GM21786 (cell line): Measurements from ENCODE around the gene LGALS4.
A peak's percentile ranks its signal among the peaks of the same experiment; 100 is the strongest.
"Not testable (repeated sequence)": the region's sequence is repeated elsewhere in the genome, so short reads cannot be mapped to it uniquely, and the experiment has no call there.

ENCODE experiments used
- ATAC-seq: cut with Tn5 transposase; IDR thresholded peaks from one replicate; pipeline ENCODE4 v1.9.1; 2021; ENCODE audit not compliant: unreplicated experiment

The LGALS4 gene, protein sequence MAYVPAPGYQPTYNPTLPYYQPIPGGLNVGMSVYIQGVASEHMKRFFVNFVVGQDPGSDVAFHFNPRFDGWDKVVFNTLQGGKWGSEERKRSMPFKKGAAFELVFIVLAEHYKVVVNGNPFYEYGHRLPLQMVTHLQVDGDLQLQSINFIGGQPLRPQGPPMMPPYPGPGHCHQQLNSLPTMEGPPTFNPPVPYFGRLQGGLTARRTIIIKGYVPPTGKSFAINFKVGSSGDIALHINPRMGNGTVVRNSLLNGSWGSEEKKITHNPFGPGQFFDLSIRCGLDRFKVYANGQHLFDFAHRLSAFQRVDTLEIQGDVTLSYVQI

DNA sequence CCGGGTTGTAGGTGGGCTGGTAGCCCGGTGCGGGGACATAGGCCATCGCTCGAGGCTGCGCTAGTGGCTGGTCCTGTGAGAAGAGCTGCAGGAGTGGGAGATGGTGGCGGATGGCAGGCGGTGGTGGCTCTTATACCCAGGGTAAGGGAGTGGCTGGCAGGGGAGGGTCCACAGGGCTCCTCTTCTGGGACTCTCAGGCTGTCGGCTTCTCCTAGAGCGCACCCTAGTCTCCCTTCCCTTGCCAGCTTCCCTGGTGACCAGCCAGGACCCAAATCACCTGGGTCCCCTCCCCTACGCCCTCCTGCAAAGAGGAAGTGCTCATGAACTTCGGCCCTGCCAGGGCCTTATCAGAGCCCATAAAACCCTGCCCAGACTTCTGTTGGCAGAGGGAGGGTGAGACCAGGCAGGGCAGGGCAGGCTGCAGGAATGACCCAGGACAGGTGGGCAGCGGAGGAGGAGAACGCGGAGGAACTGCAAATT is at the start of gene LGALS4:
Gene LGALS4 (minus strand): TSS at position 105 of the 480 bp plus-strand sequence. CDS start 59 bp downstream, at position 46.
- ATAC-seq = no peak

DNA sequence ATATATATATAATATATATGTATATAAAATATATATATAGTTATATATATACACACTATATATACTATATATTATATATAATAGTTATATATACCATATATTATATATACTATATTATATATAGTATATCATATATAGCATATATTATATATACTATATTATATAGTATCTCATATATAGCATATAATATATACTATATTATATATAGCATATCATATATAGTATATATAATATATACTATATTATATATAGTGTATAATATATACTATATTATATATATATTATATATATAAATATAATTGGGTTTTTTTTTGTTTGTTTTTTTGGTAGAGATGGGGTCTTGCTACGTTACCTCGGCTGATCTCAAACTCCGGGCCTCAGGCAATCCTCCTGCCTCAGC is 48.6 kb upstream of the LGALS4 start:
- no peak for ATAC-seq

DNA sequence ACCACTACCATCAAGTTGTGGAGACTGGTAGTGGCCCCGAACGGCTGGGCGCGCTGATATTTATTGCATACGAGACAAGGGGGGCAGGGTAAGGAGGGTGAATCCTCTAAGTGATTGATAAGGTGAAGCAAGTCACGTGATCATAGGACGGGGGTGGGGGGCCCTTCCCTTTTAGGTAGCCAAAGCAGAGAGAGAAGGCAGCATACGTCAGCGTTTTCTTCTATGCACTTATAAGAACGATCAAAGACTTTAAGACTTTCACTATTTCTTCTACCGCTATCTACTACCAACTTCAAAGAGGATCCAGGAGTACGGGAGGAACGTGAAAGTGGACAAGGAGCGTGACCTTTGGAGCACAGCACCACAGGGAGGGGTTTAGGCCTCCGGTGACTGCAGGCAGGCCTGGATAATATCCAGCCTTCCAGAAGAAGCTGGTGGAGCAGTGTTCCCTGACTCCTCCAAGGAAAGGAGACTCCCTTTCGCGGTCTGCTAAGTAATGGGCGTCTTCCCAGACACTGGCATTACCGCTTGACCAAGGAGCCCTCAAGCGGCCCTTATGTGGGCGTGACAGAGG is 47.0 kb upstream of the LGALS4 start:
- ATAC-seq = not testable (repeated sequence)

DNA sequence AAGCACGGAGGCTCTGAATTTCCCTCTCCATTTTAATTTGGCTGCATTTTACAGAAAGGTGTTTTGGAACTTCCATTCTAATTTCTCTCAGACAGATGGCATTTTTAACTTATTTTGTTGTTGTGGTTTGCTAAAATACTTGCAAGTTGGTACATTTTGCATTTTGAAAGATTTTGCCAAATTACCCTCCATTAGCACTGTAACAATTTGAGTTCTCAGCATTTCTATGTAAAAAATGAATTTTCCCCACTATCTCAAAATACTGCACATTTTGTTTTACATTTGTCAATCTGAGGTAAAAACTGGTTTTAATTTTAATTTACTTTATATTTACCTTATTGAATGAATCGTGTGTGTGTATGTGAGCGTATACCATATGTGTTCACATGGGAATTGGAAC is 44.1 kb upstream of the LGALS4 start:
- no peak for ATAC-seq

DNA sequence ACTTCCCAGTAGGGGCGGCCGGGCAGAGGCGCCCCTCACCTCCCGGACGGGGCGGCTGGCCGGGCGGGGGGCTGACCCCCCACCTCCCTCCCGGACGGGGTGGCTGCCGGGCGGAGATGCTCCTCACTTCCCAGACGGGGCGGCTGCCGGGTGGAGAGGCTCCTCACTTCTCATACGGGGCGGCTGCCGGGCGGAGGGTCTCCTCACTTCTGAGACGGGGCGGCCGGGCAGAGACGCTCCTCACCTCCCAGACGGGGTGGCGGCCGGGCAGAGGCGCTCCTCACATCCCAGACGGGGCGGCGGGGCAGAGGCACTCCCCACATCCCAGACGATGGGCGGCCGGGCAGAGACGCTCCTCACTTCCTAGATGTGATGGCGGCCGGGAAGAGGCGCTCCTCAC is 43.0 kb upstream of the LGALS4 start:
- not testable (repeated sequence) for ATAC-seq

DNA sequence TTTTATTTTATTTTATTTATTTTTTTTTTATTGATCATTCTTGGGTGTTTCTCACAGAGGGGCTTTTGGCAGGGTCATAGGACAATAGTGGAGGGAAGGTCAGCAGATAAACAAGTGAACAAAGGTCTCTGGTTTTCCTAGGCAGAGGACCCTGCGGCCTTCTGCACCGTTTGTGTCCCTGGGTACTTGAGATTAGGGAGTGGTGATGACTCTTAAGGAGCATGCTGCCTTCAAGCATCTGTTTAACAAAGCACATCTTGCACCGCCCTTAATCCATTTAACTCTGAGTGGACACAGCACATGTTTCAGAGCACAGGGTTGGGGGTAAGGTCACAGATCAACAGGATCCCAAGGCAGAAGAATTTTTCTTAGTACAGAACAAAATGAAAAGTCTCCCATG is 42.2 kb upstream of the LGALS4 start:
- ATAC-seq = not testable (repeated sequence)

DNA sequence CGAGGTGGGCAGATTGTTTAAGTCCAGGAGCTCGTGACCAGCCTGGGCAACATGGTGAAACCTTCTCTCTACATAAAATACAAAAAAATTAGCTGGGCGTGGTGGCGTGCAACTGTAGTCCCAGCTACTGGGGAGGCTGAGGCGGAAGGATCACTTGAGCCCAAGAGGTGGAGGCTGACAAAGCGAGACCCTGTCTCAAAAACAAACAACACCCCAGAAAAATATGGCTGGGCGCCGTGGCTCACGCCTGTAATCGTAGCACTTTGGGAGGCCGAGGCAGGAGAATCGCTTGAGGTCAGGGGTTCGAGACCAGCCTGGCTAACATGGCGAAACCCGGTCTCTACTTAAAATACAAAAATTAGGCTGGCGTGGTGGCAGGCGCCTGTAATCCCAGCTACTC is 40.5 kb upstream of the LGALS4 start:
- no peak for ATAC-seq

DNA sequence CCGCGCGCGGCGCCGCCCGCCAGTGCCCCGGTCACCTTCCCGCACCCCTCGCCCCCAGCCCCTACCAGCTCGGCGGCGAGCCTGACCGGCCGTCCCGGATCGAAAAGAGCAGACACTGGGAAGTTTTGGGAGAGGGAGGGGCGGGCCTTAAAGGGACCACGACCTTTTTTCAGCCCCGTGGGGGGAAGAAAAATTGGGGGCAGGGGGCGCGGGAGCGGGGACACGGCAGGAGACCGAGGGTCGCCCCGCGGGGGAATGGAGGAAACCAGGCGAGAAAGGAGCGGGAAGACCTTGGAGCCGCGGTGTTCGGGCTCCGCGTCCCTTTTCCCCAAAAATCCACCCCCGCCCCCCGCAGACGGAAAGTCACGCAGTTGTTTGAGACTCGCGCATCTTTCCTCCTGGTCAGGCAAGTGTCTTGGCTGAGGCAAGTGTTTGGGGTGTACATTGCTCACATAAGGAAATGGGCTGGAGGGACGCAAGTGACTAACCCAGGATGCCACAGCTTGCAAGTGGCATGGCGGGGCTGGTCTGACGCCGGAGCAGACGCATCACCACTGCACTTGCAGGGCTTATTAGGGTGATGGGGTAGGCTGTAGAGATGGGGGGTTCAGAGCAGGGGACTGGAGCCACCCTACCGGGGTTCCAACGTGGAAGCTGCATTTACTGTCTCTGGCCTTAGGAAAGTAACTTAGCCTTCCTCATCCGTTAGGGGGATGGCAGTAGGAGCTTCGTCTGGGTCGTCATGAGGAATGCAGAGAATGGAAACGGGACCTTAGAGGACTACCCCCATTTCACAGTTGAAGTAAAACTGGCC is 39.7 kb upstream of the LGALS4 start:
- ATAC-seq = no peak

DNA sequence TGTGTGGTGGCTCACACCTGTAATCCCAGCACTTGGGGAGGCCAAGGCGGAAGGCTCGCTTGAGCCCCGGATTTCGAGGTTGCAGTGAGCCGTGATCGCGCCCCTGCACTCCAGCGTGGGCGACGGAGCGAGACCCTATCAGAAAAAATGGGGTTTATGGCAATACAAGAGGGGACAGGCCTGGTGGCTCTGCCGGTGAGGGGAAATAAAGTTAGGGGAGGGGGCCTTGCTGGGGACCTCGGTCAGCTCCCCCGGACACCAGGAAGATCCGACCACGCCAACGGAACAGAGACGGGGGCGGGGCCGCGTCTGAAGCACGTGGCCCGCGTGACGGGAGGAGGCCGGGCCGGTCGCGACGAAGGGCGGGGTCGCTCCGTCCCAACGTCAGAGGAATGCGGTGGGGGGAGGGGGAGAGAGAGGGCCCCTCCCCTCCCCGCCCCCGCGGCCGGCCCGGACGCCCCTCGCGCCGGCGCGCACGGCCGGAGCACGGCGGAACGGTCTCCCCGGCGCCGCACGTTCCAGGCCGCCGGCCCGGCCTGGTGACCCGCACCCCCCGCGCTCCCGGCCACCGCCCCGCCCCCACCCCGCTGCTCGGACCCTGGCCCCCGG is 39.0 kb upstream of the LGALS4 start:
- no peak for ATAC-seq

DNA sequence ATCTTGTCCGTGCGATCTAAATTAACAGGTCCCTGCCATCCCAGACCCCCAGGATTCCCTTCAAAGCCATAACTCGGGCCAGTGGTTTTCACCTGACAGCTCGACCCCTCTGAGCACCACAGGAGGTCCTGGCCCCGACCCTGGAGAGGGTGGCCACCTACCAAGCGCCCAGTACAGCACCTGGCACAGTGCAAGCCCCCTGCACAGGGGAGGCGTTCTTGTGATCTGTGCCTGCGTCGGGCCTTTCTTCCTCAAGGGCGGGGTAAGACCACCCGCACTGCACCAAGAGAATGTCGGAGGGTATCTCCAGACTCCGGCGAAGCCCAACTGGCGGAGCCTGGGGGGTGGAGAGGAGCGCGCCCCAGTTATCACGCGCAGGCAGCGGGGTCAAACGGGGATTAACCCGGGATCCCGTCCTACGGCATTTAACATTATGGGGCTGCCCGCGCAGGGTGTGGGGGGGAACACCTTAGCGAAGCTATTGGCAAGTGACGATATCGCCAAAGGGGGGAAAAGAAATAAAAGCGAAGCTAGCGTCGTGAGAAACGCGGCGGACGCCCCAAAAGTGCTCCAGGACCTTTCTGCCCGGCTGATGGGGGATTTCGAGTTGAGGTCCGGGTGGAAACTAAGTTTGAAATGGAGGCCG is 38.4 kb upstream of the LGALS4 start:
- no peak for ATAC-seq

DNA sequence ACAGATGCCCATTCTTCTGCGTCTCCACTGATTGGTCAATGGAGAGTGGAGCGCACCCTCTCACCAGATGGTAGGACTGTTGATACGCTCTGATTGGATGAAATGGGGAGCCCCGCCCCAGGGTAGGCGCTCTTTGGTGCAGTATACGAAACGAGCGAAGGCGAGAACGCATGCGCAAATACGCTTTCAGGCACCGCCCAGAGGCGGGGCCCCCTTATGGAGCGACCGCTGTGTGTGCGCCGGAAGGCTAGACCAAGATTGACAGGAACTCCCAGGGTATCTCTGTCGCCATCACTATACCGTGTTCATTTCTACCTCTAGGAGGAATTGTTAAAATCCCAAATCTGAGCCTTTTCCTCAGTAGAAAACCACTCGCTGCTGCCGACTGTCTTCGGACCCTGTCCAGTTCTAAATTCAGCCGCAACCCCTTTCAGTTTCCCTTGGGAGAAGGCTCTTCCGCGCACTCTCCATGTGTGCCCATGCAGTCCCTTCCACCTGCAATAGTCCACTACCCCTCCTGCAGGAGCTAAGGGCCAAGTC is 37.8 kb upstream of the LGALS4 start:
- ATAC-seq = peak; percentile 72

DNA sequence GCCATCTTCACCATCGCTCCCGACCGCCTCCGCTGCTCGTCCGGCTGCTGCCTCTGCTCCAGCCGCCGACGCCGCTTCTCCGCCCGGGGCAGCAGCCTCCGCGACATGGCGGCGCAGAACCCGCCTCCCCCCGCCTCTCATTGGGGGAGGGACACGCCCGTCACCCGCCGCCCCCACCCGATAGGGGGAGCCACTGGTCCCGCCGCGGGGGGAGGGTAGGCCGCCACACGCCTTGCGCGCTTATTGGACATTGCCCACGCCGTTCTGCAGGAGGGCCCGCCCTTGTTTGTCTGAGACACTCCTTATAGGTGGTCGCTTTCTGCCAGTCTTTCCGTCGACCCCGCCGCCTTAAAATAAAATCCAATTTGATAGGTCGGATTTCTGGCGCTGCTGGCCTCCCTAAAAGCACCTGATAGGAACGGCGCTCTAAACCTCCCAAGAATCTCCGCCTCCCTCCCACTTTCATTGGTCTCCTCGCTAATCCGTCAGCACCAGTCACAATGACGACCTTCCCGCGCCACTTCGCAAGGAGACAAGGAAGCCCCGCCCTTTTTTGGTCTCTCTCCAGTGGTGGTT is 37.2 kb upstream of the LGALS4 start, which contains the start of gene HNRNPL:
Gene HNRNPL (minus strand): TSS at position 127 of the 576 bp plus-strand sequence. CDS start 20 bp downstream, at position 107.
- peak; percentile 55 for ATAC-seq

DNA sequence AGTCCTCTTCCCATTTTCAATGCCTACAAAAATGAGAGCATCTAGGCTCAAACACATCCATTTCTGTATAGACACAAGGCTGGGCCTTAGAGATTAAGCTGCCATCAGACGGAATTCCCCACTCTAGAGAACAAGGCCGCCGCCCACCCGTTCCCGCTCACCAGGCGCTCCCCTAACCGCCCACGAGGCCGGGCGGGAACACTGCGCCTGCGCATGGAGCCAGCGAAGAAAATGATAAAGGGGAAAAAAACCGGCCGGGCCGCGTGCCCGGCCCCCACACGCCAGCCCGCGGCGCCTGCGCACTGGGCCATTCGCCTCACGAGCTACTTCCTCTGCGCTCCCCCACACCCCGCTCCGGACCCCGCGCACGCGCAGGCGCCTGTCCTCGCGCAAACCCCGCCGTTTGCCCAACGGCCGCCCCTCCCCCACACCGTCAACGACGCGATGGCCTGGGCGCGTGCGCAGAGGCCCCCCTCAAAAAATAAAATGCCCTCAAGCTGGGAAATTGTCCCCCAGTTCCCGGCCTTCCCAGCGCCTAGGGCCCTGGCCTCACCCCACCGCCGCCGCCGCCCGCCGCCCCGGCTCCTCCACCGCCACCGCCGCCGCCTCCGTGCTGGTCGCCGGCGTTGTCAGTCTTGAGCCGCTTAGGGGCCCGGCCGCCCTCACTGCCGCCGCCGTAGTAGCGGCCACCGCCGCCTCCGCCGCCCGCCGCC is 36.6 kb upstream of the LGALS4 start:
- no peak for ATAC-seq

DNA sequence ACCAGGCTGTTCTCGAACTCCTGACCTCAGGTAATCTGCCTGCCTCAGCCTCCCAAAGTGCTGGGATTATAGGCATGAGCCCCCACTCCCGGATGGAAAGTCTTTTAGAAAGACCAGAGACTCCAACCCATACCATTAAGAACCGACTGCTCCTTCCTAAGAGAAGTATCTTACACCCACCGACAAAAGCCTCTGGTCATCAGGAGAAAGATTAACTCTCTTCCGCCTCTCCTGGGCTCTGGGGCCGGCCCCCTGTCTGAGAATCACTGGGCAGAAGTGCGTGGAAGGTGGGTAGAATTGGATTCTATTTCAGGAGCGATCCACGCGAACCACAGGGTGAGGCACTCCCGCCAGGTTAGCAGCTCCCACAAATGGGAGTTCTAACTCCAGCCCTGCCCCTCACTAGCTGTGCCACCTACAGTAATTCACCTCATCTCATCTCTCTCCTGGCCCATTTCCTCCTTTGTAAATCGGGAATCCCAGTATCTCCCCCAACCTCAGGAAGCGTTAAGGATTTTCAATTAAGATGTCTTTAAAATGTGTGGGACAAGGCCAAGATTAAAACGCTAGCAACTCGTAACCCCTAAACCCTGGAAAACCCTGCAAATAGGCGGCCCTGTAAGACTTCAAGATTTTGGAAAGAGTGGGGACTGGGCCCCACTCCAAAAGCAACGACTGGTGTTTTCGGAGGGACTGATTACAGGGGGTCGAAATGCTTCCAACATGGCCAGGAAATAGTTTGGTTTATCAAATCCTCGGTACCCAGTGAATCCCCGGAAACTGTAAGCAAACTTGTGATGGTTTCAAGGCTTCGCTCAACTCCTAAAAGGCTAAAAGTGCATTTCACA is 35.8 kb upstream of the LGALS4 start:
- no peak for ATAC-seq

DNA sequence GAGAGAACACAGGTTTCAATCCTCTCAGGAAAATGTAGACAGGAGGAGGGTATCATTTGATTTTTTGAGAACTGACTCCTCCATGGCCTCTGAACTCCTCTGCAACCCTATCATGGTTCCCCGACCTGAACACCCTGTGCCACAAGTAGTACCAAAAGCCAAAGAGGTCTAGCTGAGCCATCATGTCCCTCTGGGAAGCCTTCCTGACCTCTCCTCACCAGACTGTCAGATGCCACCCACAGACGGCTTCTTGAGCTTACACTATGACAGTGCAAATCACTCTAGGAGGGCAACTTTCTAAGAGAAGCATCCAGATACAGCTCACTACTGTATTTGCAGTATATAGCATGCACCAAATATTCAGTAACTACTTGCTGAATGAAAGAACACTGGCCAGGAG is 33.4 kb upstream of the LGALS4 start:
- ATAC-seq = no peak

DNA sequence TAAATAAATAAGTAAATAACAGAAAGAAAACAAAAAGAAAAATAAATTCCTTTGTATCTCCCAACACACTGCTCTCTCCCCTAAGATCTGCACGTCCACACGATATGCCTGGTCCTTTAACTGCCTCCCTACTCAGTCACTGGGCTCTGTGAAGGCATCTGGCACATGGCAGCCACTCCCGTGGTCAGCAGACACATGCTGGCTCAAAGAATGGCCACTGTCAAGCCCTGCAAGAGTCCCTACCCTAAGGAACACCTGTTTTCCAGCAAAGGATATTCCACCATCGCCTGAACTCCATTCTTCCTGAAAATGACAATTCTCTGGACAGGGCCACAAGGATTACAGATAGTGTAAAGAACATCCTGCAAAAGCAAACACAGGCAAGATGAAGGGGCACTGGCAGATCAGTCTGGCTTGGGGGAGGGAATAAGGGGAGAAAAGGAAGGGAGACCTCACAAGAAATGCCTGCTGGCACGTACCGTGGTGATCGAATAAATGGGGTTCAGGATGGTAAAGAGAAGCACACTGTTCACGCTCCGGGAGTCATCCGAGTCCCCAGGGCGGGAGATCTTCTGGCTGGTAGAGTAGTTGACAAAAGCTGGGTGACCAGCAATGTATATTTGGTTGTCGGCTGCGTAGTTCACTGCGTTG is 32.8 kb upstream of the LGALS4 start:
- no peak for ATAC-seq

DNA sequence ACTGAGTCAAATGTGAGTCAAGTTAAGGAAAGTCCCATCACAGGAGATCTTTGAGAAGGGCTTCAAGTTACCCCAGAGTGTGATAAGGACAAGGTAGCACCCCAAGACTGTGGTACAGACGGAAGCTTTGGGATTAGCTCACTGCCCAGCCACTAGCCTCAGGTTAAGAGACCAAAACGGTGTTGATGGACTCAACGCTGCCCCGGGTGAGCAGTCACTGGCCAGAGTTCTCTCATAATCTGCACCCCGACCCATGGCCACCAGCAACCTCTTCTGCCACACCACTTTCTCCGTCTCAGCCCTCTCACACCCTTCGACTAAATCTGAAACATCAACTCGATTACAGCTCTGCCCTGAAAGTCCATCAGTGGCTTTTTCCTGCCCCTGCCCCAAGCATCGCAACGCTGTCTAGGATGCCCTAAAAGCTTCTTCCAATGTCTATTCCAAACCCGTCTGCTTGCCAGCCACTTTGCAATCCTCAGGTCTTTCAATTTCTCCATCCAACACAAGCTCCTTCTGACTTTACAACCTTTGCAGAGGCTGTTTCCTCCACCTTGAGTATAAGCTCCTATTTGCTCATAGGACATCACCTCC is 31.4 kb upstream of the LGALS4 start:
- ATAC-seq = no peak
